Measurements from ENCODE around the gene DPM3.

DNA sequence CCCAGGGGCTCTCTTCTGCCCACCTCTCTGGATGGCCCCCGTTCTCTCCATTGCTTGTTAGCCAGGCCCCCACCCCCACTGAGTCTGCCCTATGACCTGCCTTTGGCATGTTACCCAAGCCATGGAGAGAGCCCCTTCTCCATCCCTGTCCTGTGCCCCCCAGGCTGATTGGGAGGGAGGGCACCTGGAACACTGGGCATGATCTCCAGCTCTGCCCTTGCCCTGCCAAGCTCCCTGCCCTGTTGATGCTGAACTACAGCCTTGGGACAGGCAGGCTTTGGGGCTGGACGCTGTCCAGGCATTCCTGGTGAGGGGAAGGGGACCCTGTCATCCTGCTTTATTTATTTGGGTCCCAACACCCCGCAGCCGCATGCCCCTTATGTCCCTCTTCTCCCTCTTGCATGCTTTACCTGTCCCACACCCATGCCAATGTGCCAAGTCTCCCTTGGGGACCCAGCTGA, 44.0 kb upstream of the DPM3 start:
- TF ChIP-seq, protein P1, sequence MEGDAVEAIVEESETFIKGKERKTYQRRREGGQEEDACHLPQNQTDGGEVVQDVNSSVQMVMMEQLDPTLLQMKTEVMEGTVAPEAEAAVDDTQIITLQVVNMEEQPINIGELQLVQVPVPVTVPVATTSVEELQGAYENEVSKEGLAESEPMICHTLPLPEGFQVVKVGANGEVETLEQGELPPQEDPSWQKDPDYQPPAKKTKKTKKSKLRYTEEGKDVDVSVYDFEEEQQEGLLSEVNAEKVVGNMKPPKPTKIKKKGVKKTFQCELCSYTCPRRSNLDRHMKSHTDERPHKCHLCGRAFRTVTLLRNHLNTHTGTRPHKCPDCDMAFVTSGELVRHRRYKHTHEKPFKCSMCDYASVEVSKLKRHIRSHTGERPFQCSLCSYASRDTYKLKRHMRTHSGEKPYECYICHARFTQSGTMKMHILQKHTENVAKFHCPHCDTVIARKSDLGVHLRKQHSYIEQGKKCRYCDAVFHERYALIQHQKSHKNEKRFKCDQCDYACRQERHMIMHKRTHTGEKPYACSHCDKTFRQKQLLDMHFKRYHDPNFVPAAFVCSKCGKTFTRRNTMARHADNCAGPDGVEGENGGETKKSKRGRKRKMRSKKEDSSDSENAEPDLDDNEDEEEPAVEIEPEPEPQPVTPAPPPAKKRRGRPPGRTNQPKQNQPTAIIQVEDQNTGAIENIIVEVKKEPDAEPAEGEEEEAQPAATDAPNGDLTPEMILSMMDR (IDR thresholded peaks at IDR 0.05): no peak
- no peak for TF ChIP-seq POLR2A (IDR thresholded peaks at IDR 0.05)
- no peak for TF ChIP-seq EP300 (IDR thresholded peaks at IDR 0.05)
- TF ChIP-seq POLR2AphosphoS5 (IDR thresholded peaks at IDR 0.05): no peak
